GM21526 (cell line): ENCODE measurements around the gene TMEM260.
"Not testable (repeated sequence)": the region's sequence is repeated elsewhere in the genome, so short reads cannot be mapped to it uniquely, and the experiment has no call there.

Experiments
- ATAC-seq: cut with Tn5 transposase; IDR thresholded peaks from one replicate; pipeline ENCODE4 v1.9.1; 2021; ENCODE audit warnings: moderate library complexity; ENCODE audit not compliant: unreplicated experiment, low FRiP score

TMEM260 gene

DNA sequence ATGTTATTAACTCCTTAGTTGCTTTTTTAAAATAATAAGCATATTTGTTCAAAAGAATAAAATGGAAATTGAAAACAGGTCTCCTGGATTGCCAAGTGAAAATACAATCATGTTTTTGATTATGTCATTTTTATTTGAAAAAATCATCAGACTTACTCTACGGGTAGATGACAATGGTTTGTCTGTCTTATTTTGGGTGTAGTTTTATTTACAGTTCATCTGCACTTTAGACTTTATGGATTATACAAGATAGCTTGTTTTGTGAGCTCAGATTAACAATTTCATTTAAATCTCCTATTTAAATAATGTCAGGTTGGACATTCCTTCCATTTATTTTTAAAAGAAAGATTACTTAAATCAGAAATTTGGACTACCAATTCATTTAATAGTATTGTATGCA lies 14.8 kb downstream of the TMEM260 start:
- ATAC-seq, result no peak

DNA sequence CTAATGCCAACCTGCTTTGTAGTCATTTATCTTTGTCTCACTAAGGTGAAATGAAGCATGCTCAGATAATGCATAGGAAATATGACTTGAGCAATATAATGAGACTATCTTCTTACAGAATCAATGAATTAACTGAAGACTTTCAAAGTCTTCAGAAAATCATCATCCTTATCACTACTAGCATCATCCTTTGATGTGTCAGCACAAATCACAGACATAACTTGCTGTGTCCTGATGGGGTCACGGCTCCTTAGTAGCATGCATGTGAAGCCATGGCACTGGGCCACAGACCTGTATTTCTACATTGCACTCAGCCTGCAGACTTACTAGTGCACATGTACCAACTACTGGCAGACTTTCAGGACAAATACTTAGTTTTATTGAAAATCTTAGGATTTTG lies 18.9 kb downstream of the TMEM260 start:
- ATAC-seq, result no peak

DNA sequence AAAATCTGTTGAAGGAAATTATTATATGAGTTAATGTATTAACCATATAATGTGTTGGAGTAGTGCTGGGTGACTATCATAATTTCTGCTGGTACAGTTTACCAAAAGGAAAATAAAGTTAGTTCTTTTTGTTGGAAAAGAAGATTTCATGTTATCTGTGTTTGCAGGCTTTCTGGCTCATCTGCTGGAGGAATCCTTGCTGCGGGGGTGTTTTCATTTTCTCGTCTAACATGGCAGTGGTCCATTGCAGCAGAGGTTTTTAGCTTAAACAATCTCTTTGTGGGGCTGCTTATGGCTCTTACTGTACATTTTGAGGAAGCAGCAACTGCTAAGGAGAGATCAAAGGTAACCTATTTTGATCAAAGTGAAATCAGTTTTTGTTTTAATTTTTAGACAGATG lies 24.1 kb downstream of the TMEM260 start:
- ATAC-seq, result no peak

DNA sequence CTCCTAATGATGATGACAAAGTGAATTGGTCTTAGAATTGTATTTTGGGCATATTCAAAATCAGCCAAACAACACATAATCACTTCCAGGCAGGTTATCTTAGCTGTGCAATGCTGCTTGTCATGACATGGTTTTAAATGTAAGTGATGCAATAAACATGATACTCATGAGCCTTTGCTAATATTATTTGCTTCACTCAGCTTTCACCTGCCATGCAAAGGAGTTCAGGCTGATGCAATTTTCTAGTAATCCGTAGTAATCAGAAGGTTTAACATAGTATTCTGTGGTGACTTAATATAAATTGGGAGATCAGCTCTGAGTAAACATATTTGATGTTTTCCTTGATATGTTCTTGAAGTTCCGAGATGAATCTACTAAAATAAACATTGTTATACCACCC lies 29.1 kb downstream of the TMEM260 start:
- no peak for ATAC-seq

DNA sequence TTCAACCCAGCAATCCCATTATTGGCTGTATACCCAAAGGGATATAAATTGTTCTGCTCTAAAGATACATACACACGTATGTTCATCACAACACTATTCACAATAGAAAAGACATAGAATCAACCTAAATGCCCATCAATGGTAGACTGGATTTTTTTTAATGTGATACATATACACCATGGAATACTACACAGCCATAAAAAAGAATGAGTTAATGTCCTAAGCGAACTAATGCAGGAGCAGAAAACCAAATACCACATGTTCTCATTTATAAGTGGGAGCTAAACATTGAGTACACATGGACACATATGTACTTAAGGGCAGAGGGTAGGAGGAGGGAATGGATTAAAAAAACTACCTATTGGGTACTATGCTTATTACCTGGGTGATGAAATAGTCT lies 32.1 kb downstream of the TMEM260 start:
- not testable (repeated sequence) for ATAC-seq

DNA sequence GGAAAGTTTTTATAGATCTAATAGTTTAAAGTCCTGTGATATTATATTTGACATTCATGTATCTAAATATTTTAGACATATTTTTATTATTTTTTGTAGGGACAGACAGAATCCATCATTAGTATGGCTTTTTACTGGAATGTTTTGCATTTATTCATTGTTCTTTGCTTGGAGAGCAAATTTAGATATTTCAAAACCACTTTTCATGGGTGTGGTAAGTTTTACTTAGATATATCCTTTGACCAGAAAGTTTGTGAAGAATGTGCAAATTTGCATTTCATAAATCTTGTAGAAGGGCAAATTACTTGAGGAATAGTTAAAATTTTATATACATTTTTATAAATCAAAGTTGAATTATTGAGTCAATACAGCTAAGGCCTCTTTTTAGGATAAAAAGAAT lies 37.5 kb downstream of the TMEM260 start:
- no peak for ATAC-seq

DNA sequence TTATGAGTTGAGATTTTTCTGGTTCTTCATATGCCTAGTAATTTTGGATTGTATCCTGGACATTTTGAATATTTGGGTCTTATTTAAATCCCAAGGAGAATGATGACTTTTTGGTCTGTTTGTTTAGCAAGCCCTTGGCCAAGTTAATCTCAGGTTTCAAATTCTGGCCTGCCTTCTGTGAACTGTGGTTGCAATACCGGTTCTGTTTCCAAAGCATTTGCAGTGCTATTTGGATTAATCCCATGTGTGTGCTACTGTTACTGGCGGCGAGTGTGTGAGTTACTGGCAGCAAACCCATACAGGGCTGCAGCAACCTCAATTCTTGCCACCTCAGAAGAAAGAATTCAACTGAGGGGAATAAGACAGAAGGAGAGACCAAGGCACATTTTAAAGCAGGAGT lies 51.1 kb downstream of the TMEM260 start:
- ATAC-seq, result no peak

DNA sequence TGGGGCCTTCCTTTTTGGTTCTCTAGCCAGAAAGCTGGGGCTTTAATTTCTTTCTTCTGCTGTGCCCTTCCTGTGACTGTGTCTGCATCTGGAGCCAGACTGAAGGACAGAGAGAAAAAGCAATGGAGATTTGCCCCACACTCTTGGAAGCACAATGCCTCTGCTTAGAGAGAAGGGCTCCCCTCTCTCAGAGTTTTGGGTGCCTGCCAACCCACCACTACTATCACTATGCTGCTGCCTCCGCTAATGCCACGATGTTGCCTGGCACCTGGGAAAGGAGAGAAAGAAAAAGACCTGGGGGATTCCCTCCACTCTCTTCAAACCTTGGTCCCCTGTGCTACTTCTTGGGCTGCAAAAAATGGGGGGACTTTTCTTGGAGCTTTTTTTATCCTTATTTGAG lies 52.6 kb downstream of the TMEM260 start:
- ATAC-seq, result no peak

DNA sequence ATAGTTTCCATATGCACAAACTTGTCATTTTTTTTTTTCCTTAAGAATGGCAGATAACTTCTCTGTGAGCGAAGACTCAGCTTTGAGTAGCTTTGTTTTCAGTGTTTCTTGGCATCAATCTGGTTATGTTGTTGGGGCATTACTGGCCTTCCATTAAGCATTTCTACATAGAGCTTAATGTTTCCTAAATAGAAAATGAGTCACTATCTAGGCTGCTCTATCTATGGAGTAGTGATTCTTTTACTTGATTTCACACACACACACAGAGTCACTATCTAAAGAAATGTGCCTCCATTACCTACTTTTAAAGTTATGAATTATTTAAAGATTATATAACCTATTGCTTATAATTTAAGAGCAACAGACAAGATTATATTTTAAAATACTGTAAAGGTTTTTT lies 53.9 kb downstream of the TMEM260 start:
- no peak for ATAC-seq

DNA sequence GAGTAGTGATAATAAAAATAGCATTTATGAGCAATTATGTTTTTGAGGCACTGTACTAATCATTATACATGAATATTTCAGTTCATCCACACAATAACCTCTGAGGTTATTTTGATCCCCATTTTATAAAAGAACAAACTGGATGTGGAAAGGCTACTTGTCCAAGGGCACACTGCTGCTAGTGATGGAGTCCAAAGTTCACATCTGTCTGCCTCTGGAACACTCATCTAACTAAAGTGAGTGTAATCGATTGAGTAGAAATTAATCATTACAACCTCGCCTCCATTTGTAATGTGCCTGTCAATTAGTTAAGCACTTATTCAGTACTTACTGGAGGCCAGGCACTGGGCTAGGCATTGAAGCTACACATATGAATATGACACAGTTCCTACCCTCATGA lies 55.4 kb downstream of the TMEM260 start:
- no peak for ATAC-seq

DNA sequence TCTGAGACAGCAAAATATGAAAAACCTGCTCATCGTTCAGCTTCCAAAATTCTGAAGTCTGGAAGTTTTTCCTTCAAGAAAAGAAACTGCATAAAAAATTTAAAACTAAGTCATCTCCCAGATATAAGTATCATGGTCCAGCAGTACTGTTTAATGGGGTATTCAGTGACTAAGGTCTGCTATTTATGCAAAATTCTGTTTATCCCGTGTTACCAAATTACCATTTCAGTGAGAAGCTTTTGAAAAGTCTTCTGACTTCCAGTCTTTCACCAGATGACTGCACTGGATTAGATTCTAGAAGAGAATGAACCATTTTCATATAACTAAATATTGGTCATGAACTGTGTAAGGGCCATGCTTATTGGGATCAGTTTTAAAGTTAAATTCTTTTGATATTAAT lies 67.9 kb downstream of the TMEM260 start:
- no peak for ATAC-seq

DNA sequence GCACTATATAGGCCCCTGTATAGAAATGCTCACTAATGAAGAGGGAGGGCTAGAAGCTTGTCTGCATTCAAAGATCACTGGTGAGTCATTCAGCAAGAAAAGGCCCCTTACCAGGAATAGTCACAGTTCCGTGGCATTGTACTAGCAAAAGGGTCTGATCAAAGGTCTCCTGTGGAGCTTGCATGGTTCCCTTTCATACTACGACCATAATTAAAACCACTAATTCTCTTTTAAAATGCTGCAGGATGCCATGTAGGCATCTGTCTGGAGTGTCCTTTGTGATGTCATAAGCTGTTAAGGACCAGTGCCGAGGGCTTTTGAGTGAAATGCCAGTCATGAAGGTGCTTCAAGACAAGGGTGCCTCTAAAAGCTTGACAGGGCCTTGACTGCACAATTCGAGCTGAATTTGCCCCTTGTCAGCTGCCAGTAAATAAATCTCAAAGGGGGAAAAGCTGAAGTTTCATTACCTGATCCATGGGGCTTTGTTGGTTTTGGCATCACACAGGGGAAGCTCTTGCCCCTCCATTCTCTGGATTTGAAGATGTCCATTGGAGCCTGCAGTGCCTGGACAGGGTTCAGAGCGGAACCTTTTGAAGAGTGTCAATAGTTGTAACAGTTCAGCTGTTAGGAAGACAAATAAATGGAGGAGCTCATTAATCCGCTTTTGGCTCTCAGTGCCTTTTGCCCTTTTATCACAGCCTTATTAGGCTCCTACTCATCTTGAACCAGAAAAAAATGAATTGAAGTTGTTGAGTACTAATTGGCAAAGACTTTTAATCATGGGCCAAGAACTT lies 69.1 kb downstream of the TMEM260 start:
- ATAC-seq, result no peak

DNA sequence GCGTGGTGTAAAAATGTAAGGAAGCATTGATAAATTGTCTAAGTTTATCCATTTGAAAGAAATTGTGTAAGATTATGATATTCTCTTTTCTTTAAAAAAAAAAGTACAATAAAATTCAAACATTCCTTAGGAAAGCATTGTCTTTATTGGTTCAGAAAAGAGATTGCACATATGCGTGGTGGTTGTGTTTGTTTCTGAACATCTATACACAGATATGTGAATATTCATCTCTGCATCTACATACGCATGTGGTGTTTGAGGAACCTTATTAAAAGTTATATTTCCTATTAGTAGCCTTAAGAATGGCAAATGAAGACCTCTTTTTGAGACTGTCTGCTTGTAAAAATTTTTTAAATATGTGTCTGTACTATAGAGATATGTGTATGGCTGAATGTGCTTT lies 69.8 kb downstream of the TMEM260 start:
- no peak for ATAC-seq

DNA sequence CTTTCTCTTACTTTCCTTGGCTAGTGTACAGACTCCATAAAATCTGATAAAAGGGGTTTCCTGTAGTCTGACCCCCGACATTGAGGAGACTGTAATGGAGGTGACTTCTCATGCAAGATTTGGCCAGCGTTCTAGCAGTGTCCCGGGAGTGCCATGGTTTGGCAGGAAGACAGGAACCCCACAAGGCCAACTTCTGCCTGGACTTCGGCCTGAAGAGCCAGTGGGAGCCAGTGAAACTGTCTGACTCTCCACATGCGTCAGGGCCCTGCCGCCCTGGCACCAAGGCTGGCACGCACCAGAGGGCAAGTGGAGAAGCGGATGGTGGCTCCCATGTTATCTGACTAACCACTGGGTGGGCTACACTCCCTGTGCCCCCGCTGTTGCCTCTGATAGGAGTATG lies 70.5 kb downstream of the TMEM260 start:
- ATAC-seq, result no peak

DNA sequence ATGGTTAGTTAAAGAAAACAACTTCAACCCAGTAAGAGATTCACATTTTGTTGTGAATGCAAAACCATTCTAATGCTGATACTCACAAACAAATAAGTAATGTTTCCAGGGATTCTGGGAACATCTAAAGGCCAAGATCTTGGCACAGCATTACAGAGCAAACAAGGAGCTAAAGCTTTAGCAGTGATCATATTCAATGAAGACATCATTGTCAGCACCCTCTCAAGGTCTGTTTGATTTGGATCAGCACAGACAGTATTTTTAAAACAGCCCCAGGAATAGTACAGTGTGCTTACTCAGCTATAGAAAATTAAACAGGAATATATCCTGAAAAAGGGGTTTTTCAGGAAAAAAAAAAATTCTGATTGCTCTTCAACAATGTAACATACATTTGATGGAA lies 71.4 kb downstream of the TMEM260 start:
- no peak for ATAC-seq

DNA sequence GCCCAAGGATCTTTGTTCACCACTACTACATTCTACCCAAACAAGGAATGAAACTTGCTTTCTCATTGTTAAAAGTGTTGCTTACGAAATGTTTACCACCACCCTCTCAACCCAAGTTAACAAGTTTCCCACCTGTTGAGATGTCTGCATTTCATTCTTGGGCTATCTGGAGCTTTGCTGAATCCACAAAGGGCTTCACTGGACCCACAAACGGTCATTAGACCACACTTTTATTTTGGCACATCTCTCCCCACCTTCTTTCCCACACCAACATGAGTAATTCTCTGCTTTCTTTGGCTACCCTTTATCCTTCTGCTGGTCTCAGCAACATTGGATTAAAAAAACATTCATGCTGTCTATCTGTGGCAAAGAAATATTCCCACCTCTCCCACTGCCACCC lies 78.0 kb downstream of the TMEM260 start:
- ATAC-seq, result no peak

DNA sequence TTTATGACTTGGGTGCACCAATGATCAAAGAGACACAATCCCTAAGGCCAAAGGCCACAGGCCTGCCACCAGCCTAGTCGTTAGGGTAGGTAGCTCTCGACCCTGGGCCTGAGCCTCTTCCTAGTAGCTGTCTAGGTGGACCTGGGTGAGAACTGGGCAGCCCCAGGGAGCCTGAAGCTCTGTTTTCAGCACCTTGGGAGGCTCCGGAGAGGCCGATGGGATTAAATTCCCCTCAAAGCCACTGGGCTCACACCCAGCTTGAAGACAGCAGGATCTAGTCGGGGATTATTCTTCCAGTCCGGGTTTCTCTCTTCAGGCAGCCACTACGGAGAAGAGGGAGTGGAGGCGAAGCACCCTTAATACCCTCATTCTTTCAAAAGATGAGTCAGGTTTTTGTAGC lies 79.8 kb downstream of the TMEM260 start:
- ATAC-seq, result no peak

DNA sequence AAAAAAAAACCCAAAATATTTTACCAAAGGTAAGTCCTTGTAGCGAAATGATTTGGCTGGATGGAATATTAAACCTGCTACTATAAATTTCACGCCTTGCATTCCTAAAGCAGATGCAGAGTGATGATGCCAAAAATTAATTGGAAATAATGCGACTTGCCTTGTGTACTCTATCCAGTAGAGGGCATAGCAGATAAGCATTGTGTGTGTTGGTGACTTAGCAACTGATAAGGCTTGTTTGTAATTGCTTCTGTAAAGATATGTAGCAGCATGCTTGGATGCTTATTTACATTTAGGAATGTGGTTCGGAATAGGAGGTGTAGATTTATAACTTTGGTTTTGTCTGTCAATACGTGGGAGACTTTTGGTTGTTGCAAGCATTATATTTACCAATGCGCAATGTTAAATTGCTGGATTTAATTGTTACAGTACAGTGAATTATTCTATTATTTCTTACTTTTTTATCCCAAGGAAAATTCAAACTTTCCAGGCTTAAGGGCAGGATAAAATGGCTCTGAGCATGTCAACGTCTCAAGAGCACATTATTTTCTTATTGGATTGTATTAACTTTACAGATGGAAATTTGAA lies 80.5 kb downstream of the TMEM260 start:
- no peak for ATAC-seq

DNA sequence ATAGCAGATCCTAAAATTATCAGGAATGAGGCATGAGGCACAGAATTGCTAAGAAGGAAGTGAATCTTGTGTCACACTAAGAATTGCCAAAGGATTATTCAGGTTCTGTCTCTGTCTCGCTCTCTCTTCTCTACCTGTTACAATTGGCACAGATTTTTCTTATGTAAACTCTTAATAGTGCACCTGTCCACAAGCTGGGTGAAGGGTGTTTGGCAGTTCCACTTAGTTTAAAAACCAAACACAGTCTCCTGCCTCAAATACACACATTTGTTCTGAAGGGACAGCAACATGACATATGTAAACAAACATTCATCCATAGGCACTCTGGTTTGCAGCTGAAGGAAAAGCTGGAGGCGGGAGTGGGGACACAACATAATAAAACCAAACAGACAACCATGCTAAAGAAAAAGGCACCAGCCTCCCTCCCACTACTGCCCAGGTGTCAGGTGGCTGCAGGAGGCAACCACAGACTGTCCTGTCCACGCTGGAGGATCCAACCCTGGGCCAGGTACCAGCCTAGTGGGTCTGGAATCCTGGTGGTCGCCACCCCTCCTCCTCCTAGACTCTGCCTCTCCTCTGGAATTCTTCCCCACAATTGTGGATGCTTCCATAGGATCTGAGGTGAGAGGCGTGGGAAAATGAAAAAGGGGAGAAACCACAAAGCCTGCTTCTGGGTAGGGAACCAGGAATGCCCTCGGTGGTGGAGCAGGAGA lies 81.2 kb downstream of the TMEM260 start:
- no peak for ATAC-seq

DNA sequence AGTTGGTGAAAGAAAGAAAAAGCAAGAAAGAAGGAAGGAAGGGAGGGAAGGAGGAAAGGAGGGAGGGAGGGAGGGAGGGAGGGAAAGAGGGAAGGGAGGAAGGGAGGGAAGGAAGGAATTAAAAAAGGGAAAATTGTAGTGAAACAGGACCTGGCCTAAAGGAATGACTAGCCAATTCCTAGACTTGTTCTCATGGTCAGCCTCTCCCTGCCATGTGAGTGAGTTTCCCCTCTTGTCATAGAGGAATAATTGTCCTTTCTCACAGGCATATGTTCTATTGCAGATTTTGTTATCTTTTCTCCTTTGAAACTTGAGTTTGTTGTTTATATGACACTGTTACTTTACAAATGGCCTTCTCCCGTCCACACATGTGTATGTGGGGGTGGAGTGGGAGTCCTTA lies 81.9 kb downstream of the TMEM260 start:
- no peak for ATAC-seq

DNA sequence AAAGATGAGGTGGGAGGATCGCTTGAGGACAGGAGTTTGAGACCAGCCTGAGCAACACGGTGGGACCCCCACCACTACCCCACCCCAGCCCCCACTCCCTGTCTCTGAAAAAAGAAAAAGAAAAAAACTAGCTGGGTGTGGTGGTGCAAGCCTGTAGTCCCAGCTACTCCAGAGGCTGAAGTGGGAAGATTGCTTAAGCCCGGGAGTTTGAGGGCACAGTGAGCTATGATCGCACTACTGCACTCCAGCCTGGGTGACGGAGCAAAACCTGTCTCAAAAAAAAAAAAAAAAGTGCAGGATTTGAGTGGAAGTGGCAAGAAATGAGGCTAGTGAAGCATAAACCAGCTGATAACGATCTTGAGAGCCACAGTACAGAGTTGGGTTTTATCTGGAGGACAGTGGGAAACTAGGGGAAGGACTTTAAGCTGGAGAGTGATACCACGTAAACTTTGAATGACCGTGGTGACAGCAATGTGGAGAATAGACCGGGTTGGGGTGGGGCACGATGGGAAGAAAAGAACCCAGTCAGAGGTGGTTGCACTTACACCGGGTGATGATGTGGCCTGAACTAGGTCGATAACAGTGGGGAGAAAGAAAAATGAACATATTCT lies 85.3 kb downstream of the TMEM260 start:
- ATAC-seq, result no peak
